Neural progenitor cell (in vitro differentiated cells): ENCODE measurements around the gene CTNNA1.

Source experiments
- EZH2 ChIP-seq: fragments of 200-600 bp; sonication (generic); IDR thresholded peaks from 2 replicates; pipeline ENCODE4 v1.6.1; 2017; ENCODE audit warnings: antibody characterized with exemption, mild to moderate bottlenecking, moderate library complexity
- EZH2phosphoT487 ChIP-seq: fragments of 200-600 bp; sonication (generic); IDR thresholded peaks from 2 replicates; pipeline ENCODE4 v1.6.1; 2017; ENCODE audit warnings: antibody characterized with exemption
- TF ChIP-seq, protein P1 (sequence below): fragments of 200-600 bp; sonication (generic); IDR thresholded peaks from 2 replicates; pipeline ENCODE4 v1.5.1; 2017; ENCODE audit warnings: antibody characterized with exemption, mild to moderate bottlenecking

DNA sequence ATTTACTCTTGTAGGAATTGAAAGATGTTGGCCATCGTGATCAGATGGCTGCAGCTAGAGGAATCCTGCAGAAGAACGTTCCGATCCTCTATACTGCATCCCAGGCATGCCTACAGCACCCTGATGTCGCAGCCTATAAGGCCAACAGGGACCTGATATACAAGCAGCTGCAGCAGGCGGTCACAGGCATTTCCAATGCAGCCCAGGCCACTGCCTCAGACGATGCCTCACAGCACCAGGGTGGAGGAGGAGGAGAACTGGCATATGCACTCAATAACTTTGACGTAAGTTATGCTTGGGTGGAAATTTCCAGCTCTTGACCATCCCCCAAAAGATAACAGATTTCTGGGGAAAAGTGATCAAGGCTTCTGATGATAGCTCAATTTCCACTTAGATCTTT lies 71.3 kb downstream of the CTNNA1 start:
- no peak for TF ChIP-seq EZH2phosphoT487
- TF ChIP-seq, protein P1, sequence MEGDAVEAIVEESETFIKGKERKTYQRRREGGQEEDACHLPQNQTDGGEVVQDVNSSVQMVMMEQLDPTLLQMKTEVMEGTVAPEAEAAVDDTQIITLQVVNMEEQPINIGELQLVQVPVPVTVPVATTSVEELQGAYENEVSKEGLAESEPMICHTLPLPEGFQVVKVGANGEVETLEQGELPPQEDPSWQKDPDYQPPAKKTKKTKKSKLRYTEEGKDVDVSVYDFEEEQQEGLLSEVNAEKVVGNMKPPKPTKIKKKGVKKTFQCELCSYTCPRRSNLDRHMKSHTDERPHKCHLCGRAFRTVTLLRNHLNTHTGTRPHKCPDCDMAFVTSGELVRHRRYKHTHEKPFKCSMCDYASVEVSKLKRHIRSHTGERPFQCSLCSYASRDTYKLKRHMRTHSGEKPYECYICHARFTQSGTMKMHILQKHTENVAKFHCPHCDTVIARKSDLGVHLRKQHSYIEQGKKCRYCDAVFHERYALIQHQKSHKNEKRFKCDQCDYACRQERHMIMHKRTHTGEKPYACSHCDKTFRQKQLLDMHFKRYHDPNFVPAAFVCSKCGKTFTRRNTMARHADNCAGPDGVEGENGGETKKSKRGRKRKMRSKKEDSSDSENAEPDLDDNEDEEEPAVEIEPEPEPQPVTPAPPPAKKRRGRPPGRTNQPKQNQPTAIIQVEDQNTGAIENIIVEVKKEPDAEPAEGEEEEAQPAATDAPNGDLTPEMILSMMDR, result no peak
- no peak for TF ChIP-seq EZH2
